NCI-H2171 treated with DMSO at 0.1 percent for 48 hours (cell line): ENCODE data around the gene GABBR2.

Experiments used
- DNase-seq: peaks from one replicate; lab custom pipeline; 2025; lab: John Stamatoyannopoulos, UW

GABBR2 gene

DNA sequence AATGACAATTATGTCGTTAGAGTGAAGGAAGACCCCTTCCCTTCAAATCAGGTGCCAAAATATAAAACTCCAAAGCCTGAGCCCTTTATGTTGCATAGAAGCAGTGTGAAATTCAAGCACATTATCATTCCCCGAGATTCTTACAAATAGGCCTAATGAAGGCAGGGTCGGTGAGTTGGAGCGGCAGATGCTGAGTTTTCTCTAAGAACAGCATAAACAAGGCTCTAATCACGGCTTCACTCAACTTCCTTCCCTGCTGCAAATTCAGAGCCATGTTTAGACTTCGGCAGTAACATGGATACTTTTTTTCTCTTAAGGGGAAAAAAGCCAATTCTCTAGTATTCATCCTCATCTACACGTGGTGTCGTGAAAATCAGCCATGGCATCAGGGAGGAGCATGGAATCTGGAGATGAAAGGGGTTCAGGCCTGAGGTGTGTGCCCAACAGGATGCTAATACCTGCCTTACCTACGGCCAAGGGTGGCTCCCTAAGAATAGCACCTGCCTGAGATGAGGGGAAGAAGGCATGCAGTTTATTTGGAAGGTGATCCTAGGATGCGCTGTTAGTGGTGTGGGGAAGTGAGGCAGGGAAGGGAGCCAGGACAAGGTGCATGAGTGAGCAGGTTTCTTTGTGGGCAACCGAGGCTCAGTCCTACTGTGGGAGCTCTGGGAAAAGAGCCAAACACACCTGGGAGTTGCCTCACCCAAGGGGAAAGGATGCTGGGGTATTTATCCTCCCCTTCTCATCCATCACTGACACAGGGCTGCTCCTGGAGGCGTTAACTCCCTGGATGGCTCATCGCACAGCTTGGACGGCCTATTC, 306.5 kb downstream of the GABBR2 start:
- DNase-seq: peak; percentile 89

DNA sequence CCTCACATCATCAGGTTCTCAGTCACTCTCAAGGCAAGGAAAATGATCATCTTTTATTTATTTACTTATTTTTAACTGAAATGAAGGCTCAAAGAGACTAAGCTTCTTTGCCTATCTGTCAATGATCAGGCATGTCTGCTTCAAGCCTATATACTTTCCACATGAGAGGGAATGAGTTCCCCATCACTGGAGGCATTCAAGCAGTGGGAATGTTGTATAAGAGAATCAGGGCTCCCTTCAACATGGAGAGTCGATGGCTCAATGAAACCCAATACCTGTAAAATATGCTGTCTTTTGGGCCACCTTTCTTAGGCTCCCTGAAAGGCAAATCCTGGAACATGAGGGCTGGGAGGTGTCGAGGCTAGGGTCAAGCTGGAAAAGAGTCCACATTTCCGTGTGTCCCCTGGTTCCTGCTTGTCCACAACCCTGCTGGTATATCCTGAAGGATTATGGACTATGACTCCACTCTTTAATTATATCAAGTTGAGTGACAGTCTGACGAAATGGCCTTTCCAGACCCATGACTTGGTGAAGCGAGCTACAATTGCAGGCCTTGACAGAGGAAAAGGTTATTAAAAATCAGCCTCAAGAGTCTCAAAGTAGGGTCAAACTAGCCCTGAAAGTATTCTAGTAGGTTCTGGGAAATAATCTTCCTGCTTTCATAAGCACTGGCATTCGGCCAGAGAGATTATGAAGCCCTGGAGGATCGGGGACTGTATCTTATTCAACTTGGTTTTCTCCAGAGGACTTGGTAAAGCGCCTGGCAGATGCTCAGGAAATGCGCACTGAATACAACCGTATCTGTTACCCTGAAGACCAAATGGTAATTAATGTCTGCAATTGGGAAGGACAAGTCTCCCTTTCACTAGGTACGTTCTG, 307.4 kb downstream of the GABBR2 start:
- peak; percentile 89 for DNase-seq

DNA sequence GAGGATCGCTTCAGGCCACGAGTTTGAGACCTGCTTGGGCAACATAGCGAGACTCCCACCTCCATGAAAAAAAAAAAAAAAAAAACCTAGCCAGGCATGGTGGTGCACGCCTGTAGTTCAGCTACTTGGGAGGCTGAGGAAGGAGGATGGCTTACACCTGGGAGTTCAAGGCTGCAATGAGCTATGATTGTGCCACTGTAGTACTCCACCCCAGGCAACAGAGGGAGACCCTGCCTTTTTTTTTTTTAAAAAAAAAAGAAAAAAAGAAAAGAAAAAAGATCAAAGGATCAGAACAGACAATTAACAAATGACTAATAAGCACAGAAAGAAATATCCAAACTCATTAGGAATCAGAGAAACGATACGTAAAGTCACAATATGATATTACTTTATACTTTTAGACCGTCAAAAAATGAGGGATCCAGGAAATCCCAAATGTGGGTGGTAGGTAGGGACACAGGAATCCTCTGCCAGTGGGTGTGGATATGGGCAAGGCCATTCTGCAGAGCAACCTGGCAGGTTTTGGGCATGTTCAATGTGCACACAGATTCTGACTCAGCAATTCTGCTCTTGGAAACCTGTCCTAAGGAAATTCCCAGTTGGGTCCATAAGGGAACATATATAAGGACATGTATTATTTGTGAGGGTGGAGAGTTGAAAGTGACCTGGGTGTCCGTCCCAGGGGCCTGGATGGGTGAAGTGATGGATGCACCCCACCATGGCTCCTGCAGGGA, 308.6 kb downstream of the GABBR2 start:
- DNase-seq: no peak

DNA sequence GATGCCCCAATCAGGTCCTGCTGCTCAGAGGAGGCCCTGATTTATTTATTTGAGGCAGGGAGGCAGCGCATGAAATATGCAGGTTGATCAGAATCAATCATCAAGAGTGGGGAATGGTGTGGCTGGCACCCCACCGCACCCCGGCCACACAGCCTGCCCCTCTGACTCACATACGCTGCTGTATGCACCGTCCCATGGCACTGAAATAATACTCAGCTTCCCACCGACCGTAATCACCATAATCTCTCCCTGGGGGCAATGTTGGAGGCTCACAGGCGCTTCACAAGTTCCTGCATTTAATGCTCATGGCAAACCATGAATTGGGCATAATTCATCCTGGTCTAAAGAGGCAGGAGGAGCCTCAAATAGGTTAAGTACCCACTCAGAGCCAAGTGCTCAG, 312.1 kb downstream of the GABBR2 start:
- no peak for DNase-seq

GRCh38 chr9:98396236-98396635, 312.5 kb downstream of the GABBR2 start:
- DNase-seq: no peak

DNA sequence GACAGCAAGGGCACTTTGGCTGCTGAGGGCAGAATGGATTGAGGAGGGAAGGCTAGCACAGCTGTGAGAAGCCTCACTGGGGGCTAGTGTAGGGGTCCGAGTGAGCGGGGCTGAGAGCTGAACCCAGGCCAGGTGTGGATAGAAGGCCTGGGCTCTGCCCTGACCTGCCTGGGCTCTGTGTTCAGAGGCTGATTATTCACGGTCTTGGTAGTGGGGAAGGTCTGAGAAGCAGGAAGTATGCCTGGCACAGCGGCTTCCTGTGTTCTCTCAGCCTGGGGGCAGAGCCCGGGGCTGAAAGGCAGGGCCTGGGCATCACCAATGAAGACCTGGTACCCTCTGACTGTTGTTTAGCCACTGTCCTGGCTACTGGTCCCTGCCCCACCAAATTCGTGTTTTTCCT, 316.9 kb downstream of the GABBR2 start:
- DNase-seq: no peak

GRCh38 chr9:98391406-98391805, 317.3 kb downstream of the GABBR2 start:
- DNase-seq: no peak

- DNase-seq: no peak
Observed at GRCh38 chr9:98385751-98386150, 323.0 kb downstream of the GABBR2 start.

- DNase-seq: no peak
Observed at GRCh38 chr9:98383758-98384157, 325.0 kb downstream of the GABBR2 start.

GRCh38 chr9:98381311-98382103, 327.2 kb downstream of the GABBR2 start:
- DNase-seq: no peak

DNA sequence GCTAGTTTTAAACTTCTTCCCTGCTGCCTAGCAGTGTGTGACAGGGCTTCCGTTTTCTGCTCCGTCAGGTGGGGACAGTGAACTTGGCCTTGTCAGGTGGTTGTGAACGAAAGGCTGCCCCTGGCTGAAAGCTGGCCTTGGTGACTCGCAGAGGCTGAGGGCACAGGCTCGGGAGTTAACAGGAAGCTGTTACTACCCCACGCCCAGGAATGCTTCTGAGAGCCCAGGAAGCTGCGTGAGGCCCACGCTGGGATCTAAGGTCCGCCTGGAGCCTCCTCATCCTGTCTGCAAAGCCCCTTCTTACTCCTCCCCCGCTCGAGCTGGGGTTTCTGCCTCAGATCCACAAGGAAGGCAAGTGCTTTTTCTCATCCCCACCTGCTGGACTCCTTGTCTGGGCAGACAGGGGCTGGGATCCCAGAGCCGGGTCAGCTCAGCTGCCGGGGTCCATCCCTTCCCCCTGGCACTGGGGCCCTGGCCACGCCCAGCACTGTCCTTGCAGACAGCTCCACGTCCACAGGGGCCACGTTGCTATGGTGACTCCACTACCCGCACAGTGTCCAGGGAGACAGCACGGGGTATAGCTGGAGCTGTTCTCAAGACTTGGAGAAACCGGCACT, 328.6 kb downstream of the GABBR2 start:
- no peak for DNase-seq

DNA sequence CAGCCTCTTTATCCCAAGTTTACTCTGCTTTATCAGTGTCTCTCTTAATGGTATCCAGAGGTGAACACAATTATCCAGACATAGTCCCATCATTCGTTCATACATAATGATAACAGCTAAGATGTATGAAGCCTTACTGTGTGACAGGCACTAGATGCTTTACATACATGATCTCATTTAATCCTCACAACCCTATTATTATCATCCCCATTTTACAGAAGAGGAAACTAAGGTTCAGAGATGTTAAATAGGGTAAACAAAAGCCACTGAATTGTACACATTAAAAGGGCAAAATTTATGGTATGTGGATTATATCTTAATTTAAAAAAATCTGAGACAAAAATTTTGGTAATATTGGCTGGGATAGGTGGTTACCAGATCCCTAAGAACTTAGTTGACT, 329.2 kb downstream of the GABBR2 start:
- no peak for DNase-seq

DNA sequence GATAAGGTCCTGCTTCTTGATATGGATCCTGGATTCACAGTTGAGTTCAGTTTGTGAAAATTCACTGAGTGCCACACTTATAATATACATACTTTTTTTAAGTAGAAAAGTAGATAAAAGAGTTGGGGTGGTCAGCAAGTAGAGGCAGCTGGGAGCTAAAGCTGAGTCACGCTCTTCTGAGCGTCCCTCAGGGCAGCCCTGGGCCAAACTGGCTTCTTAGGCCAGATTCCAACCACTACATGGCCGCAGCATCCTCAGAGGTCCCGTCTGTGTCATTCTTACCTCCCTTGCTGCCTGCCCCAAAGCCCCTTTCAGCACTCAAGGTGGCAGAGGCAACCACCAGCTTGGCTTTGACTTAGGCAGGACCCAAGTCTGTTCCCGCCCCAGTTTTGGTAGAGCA, 329.9 kb downstream of the GABBR2 start:
- no peak for DNase-seq

DNA sequence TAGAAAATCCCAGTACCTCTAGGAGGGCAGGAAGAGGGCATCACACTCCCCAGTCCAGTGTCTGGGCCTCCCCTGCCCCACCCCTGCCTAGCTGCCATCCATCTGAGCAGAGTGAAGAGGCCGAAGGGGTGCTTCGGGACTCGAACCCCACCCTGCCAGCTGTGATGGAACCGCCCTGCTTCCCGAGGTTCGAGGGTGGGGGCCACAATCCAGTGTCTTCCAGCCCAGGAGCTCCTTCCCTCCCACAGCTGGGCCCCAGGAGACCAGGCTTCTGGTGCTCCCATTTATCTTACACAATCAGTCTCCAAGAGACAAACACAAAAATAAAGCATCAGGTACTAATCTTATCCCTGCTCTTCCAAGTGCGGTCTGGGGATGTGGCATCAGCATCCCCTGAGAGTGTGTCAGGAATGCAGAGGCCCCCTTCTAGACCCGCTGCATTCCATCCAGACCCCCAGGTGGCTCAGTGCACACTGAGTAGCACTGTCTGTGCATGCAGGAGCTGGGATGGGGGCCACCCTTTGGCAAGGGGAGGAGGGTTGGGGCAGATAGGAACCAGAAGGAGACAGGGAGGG, 330.4 kb downstream of the GABBR2 start:
- no peak for DNase-seq

DNA sequence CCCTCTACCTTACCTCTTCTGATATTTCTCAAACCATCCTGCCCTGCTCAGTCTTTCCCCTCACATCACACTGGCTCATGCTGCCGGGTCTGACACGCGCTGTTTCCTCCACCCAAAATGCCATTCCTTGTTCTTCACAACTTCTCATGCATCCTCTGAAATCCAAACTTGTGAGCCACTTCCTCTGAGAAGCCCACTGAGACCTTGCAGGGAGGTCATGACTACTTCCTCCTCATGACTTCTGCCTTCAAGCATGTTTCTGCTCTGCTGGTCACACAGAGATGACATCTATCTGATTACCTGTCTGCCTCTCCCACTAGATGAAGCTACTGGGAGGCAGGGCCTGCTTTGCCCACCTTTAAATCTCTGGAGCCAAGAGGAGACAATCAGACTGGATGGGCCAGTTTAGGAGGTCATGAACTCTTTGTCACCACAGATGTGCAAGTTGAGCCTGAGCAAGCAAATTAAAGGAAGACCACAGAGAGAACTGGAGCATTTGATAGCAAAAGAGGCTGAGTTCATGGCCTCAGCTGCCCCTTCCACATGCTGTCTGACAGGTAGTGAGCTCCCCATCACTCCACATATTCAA, 333.5 kb downstream of the GABBR2 start:
- no peak for DNase-seq

- no peak for DNase-seq
Observed at GRCh38 chr9:98374385-98375051, 334.2 kb downstream of the GABBR2 start.

GRCh38 chr9:98373609-98374008, 335.1 kb downstream of the GABBR2 start:
- no peak for DNase-seq

DNA sequence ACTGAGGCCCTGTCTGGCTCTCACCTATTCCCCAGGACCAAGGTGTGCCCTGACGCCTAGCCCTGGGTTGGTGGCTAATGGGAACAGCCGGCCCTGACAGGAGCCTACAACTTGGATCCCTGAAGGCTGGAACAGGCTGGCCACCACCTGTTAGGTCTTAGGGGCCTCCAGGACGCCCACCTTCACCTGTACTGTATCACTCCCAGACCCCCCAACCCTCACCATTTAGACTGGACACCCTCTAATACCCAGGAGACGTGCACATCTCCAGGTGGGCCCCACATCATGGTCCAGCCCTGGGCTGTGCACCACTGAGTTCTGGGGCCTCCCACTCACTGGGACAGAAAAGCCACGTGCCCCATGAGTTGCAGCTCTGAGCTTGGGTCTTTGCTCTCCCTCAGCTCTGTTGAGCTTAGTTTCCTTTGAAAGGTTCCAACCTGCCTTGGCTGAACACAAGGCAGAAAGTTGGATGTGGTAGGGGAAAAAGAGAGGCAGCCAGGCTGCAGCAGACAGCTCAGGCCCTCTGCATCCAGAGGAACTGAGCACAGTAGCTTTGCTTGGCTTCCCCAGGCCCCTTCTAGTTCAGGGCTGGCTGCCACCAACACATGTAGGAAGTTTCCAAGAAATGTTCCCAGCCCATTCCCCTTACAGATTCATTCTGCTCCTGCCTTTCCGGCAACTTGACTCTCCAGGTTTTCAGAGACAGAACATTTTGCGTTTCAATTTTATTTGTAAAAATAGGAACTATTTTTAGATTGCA, 336.5 kb downstream of the GABBR2 start:
- no peak for DNase-seq

DNA sequence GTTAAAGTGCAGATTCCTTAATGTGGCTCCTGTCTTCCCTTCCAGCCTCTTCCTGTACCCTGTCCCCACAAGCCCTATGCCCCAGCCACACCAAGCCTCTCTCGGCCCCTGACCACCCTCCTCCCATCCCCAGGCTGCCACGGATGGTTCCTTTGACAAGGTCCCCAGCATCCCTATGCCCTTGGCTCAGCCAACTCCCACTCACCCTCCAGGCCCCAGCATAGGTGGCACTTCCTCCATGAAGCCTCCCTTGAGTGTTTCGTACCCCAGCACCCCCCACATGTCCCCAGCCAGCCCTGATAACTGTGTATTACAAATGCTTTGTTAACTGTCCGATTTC, 337.8 kb downstream of the GABBR2 start:
- DNase-seq: no peak
